NCI-H146 treated with DMSO at 0.1 percent for 48 hours (cell line): ENCODE results near the gene CDH22.

Experiments
- DNase-seq: peaks from one replicate; lab custom pipeline; 2025; ENCODE audit not compliant: unreplicated experiment; lab: John Stamatoyannopoulos, UW

The CDH22 gene

DNA sequence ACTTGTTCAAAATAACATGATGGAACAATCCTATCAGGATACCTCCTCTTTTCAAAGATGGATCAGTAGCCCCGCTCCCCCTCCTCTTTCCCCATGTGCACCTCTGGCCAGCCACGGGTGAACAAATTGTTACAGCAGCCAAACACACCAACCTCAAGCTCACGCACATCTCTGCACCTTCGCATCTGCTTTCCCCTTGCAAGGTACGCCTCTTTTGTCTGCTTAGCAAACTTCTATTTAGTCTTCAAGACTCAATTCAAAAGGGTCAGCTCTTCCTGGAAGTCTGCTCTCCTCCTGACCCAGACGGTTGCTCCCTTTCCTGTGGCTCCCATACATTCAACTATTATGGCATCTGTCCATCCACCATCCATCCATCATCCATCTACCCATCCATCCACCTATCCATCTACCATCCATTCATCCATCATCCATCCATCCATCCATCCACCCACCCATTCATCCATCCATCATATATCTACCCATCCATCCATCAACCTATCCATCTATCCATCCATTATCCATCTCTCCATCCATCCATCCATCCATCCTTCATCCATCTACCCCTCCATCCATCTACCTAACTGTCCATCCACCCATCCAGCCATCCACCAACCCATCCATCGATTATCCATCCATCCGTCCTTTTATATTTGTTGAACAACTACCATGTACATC is 36.3 kb upstream of the CDH22 start:
- no peak for DNase-seq

- no peak for DNase-seq
Measured at GRCh38 chr20:46343975-46344357, 35.7 kb upstream of the CDH22 start.

- DNase-seq: peak; percentile 54
Measured at GRCh38 chr20:46343348-46343974, 35.2 kb upstream of the CDH22 start.

DNA sequence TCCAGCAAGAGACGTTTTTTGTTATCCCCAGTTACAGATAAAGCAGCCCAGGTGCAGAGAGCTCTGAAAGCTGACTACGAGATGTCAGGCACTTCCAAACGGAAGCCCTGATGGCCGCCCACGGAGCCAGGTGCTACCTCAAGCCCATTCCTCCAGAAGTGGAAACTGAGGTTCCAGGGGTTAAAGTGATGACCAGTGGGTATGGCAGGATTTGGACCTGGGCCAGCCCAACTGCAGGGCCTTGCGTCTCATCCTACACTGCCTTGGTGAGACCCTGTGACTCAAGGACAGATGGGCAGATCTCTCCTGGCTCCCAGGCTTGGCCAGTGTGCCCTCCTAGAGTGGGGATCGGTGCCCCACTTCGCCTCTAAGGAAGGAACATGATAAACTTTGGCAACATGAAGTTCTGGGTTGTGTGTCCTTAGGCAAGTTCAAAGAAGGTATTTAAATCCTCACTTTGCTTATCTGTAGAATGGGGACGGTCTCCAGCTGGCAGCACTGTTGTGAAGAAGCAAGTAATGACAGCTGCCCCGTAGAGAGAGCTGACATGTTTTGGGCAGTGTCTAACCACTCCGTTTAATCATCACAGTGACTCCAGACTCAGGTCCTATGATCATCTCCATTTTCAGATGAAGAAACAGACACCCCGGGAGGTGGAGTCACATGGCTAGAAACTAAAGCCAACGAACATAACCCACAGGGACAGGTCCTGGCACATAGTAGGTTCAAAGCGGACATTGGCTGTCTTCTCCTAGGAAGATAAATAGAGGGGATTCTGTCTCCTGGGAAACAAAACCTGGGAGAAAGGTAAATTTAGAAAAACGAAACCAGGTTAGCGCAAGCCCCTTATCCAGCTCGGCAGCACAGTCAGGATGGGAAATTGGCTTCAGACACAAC is 34.4 kb upstream of the CDH22 start:
- no peak for DNase-seq

DNA sequence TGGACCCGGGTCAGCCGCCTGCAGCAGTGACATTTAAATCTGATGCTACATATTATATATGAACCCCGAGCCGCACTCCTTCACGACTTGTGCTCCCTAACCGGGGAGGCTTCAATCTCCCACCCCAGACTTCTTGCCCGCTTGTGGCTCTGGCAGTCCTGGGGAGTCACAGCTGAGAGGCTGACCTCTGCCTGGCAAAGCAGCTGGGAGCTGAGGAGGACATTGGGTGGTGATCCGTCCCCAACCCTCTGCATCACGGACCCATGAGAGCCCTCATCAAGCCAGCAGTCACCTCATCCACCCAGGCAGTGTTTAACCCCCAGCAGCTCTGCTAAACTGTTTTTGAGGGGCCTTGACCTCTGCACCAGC is 33.7 kb upstream of the CDH22 start:
- DNase-seq: no peak

DNA sequence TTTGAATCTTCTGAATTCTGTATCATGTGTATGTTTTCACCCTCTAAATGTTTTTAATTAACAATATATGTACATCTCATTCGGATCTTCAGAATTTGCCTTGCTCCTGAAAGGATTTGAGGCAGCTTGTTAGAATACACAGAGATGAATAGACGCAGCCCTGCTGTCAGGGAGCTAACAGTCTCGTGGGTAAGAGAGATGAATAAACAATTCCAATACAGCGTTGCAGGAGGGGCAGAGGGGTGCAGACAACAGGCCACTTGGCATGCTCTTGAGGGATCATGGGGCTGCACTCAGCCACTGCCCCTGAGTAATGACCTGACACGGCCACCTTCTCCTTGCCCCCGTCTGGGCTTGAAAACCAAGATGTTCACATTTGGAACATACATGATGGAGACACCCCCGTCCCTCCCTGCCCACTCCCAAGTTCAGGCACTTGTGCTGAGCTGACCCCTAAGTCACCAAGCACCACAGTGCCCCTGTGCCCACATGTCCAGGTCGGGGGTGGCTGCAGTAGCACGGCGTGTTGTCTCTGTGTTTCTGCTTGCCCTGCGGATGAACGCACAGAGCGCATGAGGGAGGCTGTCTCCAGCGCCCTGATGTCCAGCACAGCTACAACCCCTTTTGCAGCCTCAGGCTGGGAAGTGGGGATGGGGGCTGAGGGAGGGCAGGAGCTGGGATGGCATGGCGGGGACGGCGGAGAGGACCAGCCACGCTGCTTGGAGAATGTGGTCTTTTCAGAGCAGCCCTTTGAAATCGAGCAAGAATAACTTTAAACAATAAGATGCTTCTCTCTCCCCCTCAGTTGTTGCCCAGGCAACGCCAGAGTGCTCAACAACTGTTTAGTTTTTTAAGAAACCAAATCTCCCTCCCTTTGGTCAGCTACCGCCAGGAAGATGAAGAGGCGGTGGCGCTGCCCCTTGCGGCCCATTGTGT is 33.0 kb upstream of the CDH22 start:
- no peak for DNase-seq

GRCh38 chr20:46339037-46339436 is 30.7 kb upstream of the CDH22 start:
- DNase-seq: no peak

DNA sequence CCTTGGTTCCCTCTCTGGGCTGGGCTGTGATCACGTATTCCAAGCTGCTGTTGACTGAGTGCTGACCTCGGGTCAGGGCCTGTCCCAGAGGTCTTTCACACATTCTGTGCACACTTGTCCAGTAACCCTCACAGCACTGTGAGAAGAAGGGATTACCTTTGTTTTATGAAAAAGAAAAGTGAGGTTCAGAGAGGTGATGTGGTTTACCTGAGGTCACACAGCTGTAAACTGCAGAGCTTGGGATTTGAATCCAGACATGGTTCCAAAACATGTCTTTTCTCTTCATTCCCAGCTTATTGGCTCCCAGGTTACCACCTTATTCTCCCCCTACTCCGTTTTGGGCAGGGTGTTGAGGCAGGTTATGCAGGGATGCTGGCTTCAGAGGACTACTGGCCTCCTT is 28.4 kb upstream of the CDH22 start:
- DNase-seq: no peak

DNA sequence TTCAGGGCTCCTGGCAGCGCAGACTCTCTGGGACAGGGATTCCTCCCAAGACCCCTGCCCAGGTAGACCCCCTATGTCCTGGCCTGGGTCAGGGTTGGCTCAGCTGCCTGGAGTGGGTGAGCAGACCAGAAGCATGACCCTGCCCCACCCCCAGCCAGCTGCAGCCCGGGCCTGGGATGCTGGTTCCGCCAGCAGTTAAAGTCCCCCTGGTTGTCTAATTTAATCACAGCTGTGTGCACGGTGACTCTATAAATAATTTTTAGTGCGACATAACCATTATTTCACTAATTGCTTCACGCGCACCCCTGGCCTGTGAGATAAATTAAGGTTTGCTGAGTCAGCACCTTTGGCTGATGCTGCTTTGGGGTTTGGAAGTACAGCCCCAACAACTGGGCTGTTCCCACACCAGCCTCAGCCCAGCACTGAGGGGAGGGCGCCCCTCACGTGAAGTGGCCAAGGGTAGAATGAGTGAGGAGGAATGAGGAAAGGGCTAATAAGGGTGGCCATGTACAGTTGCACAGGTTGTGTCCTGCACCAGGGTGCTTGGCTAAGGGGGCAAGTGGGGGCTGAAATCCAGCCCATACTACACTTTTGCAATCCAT is 26.1 kb upstream of the CDH22 start:
- DNase-seq: no peak

GRCh38 chr20:46333161-46333991 is 25.1 kb upstream of the CDH22 start:
- no peak for DNase-seq

DNA sequence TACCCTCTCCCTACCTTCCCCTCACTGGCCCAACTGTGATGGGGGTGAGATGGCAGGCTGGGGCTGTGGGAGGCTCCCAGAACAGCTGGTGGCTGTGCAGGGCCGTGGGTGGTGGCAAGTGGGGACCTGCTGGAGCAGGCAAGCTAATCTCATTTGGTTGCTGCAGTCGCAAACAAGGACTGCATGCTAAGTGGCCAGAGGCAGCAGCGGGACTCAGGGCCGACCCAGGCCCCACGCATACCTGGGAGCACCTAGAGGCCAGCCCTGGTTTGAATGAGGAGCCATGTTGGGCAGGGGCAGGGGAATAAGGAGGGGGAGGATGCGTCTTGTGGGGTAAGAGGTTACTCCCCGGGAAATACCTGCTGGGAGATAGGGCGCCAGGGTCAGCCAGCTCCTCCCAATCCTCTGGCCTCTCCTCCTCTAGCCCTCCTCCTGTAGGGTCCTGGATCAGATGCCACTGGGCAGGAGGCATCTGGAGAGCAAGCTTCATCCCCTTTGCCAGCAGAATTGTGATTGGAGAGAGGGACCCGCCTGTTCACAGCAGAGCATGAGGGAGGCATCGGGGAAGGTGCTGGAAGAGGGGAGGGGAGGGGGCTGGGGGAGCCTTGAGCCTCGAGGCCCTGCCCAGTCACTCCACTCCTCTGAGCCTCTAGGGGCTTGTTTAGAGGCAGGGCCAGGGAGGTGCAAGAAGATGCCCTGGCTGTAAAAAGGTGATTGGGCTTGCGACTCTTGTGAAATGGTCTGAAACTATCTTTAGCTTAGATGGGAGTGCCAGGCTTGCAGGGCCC is 24.3 kb upstream of the CDH22 start:
- no peak for DNase-seq

- no peak for DNase-seq
Measured at GRCh38 chr20:46331611-46332361, 23.5 kb upstream of the CDH22 start.

GRCh38 chr20:46330831-46331371 is 22.6 kb upstream of the CDH22 start:
- no peak for DNase-seq

- DNase-seq: no peak
Measured at GRCh38 chr20:46330072-46330763, 21.9 kb upstream of the CDH22 start.

GRCh38 chr20:46328200-46328882 is 20.0 kb upstream of the CDH22 start:
- DNase-seq: no peak

- DNase-seq: no peak
Measured at GRCh38 chr20:46327557-46327956, 19.3 kb upstream of the CDH22 start.

GRCh38 chr20:46325789-46326188 is 17.5 kb upstream of the CDH22 start:
- no peak for DNase-seq
